WTC11 (cell line): ENCODE data around the gene PIGZ. TPM values are rescaled to one million over a fixed set of nuclear protein-coding genes. Genes with fewer than 3 reads are reported as not detected.

Experiments used
- ATF1 ChIP-seq: sonication (generic); formaldehyde crosslinking; IDR thresholded peaks from 2 replicates; pipeline ENCODE4 v1.8.1; 2023; ENCODE audit warnings: mild to moderate bottlenecking, moderate library complexity, missing genetic modification reagents
- CREB1 ChIP-seq: sonication (generic); formaldehyde crosslinking; IDR thresholded peaks from 2 replicates; pipeline ENCODE4 v1.8.0; 2023; ENCODE audit warnings: mild to moderate bottlenecking, missing genetic modification reagents
- ERG ChIP-seq: fragments of 250-450 bp; sonication (Bioruptor Pico); IDR thresholded peaks from 2 replicates; pipeline ENCODE4 v1.8.0; 2021; ENCODE audit warnings: mild to moderate bottlenecking
- FOXP1 ChIP-seq: sonication (generic); formaldehyde crosslinking; IDR thresholded peaks from 2 replicates; pipeline ENCODE4 v1.8.0; 2022; ENCODE audit warnings: missing genetic modification reagents, mild to moderate bottlenecking, moderate library complexity, borderline replicate concordance
- HMGXB4 ChIP-seq: sonication (generic); formaldehyde crosslinking; IDR thresholded peaks from 2 replicates; pipeline ENCODE4 v1.8.1; 2023; ENCODE audit warnings: mild to moderate bottlenecking, moderate library complexity, missing genetic modification reagents
- IRF2 ChIP-seq: sonication (generic); formaldehyde crosslinking; IDR thresholded peaks from 2 replicates; pipeline ENCODE4 v1.8.0; 2022; ENCODE audit warnings: low read depth, missing genetic modification reagents, borderline replicate concordance
- JAZF1 ChIP-seq: fragments of 250-450 bp; sonication (Bioruptor Pico); IDR thresholded peaks from 2 replicates; pipeline ENCODE4 v1.9.0; 2021; ENCODE audit warnings: moderate library complexity, mild to moderate bottlenecking, inconsistent platforms
- NFYB ChIP-seq: sonication (generic); formaldehyde crosslinking; conservative IDR thresholded peaks from 2 replicates; pipeline ENCODE4 v1.8.0; 2022; ENCODE audit warnings: low read depth, missing genetic modification reagents
- NR3C1 ChIP-seq: sonication (generic); formaldehyde crosslinking; conservative IDR thresholded peaks from 2 replicates; pipeline ENCODE4 v1.8.1; 2023; ENCODE audit warnings: low read depth, mild to moderate bottlenecking, missing genetic modification reagents
- OVOL2 ChIP-seq: fragments of 250-450 bp; sonication (Bioruptor Pico); IDR thresholded peaks from 2 replicates; pipeline ENCODE4 v1.9.0; 2021; ENCODE audit warnings: mild to moderate bottlenecking, borderline replicate concordance
- PRRX2 ChIP-seq: fragments of 250-450 bp; sonication (Bioruptor Pico); IDR thresholded peaks from 2 replicates; pipeline ENCODE4 v1.8.0; 2021; ENCODE audit warnings: mild to moderate bottlenecking
- RORB ChIP-seq: fragments of 250-450 bp; sonication (Bioruptor Pico); IDR thresholded peaks from 2 replicates; pipeline ENCODE4 v1.9.0; 2021; ENCODE audit warnings: mild to moderate bottlenecking
- SMAD3 ChIP-seq: sonication (generic); formaldehyde crosslinking; IDR thresholded peaks from 2 replicates; pipeline ENCODE4 v1.8.0; 2022; ENCODE audit warnings: missing genetic modification reagents, mild to moderate bottlenecking, borderline replicate concordance
- SMAD4 ChIP-seq: sonication (generic); formaldehyde crosslinking; IDR thresholded peaks from 2 replicates; pipeline ENCODE4 v1.8.0; 2022; ENCODE audit warnings: mild to moderate bottlenecking, missing genetic modification reagents
- SOX15 ChIP-seq: fragments of 250-450 bp; sonication (Bioruptor Pico); IDR thresholded peaks from 2 replicates; pipeline ENCODE4 v1.9.0; 2021; ENCODE audit warnings: mild to moderate bottlenecking
- SP1 ChIP-seq: sonication (generic); formaldehyde crosslinking; conservative IDR thresholded peaks from 2 replicates; pipeline ENCODE4 v1.8.1; 2022; ENCODE audit warnings: missing genetic modification reagents
- TEAD4 ChIP-seq: sonication (generic); formaldehyde crosslinking; IDR thresholded peaks from 2 replicates; pipeline ENCODE4 v1.8.0; 2022; ENCODE audit warnings: mild to moderate bottlenecking, missing genetic modification reagents
- ZBTB21 ChIP-seq: sonication (generic); formaldehyde crosslinking; IDR thresholded peaks from 2 replicates; pipeline ENCODE4 v1.8.1; 2023; ENCODE audit warnings: mild to moderate bottlenecking, missing genetic modification reagents, borderline replicate concordance
- ZNF138 ChIP-seq: sonication (generic); formaldehyde crosslinking; conservative IDR thresholded peaks from 2 replicates; pipeline ENCODE4 v1.8.1; 2022; ENCODE audit warnings: mild to moderate bottlenecking, moderate library complexity, missing genetic modification reagents
- ZNF232 ChIP-seq: sonication (generic); formaldehyde crosslinking; IDR thresholded peaks from 2 replicates; pipeline ENCODE4 v1.8.0; 2022; ENCODE audit warnings: mild to moderate bottlenecking, missing genetic modification reagents
- ZNF317 ChIP-seq: sonication (generic); formaldehyde crosslinking; IDR thresholded peaks from 2 replicates; pipeline ENCODE4 v1.8.1; 2023; ENCODE audit warnings: low read depth, mild to moderate bottlenecking, moderate library complexity, missing genetic modification reagents, borderline replicate concordance
- ZNF416 ChIP-seq: fragments of 250-450 bp; sonication (Bioruptor Pico); IDR thresholded peaks from 2 replicates; pipeline ENCODE4 v1.9.0; 2021; ENCODE audit warnings: mild to moderate bottlenecking, inconsistent platforms
- ZNF423 ChIP-seq: fragments of 250-450 bp; sonication (Bioruptor Pico); IDR thresholded peaks from 2 replicates; pipeline ENCODE4 v2.1.2; 2022; ENCODE audit warnings: mild to moderate bottlenecking, moderate library complexity
- total RNA-seq: library from RNA; stranded (reverse); gene quantifications from 3 replicates; pipeline ENCODE4 v1.2.3, GENCODE V29; 2021
- TF ChIP-seq, protein P1 (sequence below): fragments of 250-450 bp; sonication (Bioruptor Pico); IDR thresholded peaks from 2 replicates; pipeline ENCODE4 v1.9.0; 2021; ENCODE audit warnings: mild to moderate bottlenecking, borderline replicate concordance
- TF ChIP-seq, protein P2 (sequence below): sonication (generic); formaldehyde crosslinking; IDR thresholded peaks from 2 replicates; pipeline ENCODE4 v1.8.0; 2022; ENCODE audit warnings: mild to moderate bottlenecking, missing genetic modification reagents
- TF ChIP-seq, protein P3 (sequence below): sonication (generic); formaldehyde crosslinking; IDR thresholded peaks from 2 replicates; pipeline ENCODE4 v1.8.0; 2023; ENCODE audit warnings: missing genetic modification reagents
- TF ChIP-seq, protein P4 (sequence below): fragments of 250-450 bp; sonication (Bioruptor Pico); IDR thresholded peaks from 2 replicates; pipeline ENCODE4 v1.9.0; 2021; ENCODE audit warnings: mild to moderate bottlenecking

PIGZ gene
- total RNA-seq, 1 experiment from 2014 or later = 0.37 TPM

DNA sequence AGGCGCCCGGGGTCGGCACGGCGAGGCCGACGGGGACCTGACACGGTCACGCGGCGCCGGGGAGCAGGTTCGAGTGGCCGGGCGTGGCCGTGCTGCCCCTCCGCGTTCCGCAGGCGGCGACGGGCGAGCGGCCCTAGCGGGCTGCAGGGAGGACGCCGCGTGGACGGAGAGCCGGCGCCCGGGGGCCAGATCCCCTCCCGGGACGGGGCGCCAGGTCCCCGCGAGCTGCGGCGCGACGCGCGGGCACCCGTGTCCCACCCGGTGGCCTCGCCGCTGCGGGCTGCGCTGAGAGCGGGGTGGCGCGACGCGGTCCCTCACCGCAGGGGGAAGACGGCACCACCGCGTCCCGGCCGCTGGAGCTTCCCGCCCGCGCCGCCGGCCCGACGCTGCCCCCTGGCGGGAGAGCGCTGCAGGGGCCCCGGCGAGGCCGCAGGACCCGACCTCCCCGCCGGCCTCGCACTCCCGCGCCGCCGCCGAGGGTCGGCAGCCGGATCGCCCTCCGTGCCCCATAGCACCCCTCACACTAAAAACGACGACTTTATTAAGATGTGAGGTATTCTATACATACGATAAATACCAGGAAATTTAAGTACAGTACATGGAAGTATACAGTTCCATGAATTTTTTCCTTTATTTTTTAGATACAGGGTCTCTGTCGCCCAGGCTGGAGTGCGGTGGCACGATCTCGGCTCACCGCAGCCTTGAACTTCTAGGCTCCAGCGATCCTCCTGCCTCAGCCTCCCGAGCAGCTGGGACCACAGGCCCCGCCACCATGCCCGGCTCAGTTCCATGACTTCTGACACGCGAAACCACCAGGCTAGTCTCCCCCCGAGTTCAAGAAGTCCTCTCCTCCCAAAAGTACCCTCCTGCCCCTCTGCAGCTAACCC is 1.3 kb upstream of the PIGZ start (continued):
- TF ChIP-seq, protein P1, sequence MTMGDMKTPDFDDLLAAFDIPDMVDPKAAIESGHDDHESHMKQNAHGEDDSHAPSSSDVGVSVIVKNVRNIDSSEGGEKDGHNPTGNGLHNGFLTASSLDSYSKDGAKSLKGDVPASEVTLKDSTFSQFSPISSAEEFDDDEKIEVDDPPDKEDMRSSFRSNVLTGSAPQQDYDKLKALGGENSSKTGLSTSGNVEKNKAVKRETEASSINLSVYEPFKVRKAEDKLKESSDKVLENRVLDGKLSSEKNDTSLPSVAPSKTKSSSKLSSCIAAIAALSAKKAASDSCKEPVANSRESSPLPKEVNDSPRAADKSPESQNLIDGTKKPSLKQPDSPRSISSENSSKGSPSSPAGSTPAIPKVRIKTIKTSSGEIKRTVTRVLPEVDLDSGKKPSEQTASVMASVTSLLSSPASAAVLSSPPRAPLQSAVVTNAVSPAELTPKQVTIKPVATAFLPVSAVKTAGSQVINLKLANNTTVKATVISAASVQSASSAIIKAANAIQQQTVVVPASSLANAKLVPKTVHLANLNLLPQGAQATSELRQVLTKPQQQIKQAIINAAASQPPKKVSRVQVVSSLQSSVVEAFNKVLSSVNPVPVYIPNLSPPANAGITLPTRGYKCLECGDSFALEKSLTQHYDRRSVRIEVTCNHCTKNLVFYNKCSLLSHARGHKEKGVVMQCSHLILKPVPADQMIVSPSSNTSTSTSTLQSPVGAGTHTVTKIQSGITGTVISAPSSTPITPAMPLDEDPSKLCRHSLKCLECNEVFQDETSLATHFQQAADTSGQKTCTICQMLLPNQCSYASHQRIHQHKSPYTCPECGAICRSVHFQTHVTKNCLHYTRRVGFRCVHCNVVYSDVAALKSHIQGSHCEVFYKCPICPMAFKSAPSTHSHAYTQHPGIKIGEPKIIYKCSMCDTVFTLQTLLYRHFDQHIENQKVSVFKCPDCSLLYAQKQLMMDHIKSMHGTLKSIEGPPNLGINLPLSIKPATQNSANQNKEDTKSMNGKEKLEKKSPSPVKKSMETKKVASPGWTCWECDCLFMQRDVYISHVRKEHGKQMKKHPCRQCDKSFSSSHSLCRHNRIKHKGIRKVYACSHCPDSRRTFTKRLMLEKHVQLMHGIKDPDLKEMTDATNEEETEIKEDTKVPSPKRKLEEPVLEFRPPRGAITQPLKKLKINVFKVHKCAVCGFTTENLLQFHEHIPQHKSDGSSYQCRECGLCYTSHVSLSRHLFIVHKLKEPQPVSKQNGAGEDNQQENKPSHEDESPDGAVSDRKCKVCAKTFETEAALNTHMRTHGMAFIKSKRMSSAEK (CRISPR knock-in tag) = no peak
- TF ChIP-seq IRF2 (no peak), ZBTB21 (CRISPR knock-in tag) (no peak), RORB (no peak), JAZF1 (no peak), ZNF317 (CRISPR knock-in tag) (no peak), NR3C1 (CRISPR knock-in tag) (no peak), OVOL2 (CRISPR knock-in tag) (no peak), HMGXB4 (CRISPR knock-in tag) (no peak), PRRX2 (CRISPR knock-in tag) (no peak), SMAD4 (CRISPR knock-in tag) (no peak), ZNF416 (CRISPR knock-in tag) (0 out of 2 replicates have a peak, but pooled peaks have one; percentile 31), ZNF138 (CRISPR knock-in tag) (no peak), TEAD4 (no peak), ERG (CRISPR knock-in tag) (no peak), SOX15 (no peak), FOXP1 (peak; percentile 88), SMAD3 (CRISPR knock-in tag) (no peak), ZNF423 (CRISPR knock-in tag) (peak; percentile 42; the same call in 1 of the 2 replicates), CREB1 (CRISPR knock-in tag) (no peak), ATF1 (CRISPR knock-in tag) (no peak), SP1 (0 out of 2 replicates have a peak, but pooled peaks have one; percentile 50), ZNF232 (no peak), NFYB (CRISPR knock-in tag) (no peak; the same call in 1 of the 2 replicates)
- TF ChIP-seq, protein P2, sequence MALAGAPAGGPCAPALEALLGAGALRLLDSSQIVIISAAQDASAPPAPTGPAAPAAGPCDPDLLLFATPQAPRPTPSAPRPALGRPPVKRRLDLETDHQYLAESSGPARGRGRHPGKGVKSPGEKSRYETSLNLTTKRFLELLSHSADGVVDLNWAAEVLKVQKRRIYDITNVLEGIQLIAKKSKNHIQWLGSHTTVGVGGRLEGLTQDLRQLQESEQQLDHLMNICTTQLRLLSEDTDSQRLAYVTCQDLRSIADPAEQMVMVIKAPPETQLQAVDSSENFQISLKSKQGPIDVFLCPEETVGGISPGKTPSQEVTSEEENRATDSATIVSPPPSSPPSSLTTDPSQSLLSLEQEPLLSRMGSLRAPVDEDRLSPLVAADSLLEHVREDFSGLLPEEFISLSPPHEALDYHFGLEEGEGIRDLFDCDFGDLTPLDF = no peak
- TF ChIP-seq, protein P3, sequence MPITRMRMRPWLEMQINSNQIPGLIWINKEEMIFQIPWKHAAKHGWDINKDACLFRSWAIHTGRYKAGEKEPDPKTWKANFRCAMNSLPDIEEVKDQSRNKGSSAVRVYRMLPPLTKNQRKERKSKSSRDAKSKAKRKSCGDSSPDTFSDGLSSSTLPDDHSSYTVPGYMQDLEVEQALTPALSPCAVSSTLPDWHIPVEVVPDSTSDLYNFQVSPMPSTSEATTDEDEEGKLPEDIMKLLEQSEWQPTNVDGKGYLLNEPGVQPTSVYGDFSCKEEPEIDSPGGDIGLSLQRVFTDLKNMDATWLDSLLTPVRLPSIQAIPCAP = peak; percentile 6; the same call in 1 of the 2 replicates
- TF ChIP-seq, protein P4, sequence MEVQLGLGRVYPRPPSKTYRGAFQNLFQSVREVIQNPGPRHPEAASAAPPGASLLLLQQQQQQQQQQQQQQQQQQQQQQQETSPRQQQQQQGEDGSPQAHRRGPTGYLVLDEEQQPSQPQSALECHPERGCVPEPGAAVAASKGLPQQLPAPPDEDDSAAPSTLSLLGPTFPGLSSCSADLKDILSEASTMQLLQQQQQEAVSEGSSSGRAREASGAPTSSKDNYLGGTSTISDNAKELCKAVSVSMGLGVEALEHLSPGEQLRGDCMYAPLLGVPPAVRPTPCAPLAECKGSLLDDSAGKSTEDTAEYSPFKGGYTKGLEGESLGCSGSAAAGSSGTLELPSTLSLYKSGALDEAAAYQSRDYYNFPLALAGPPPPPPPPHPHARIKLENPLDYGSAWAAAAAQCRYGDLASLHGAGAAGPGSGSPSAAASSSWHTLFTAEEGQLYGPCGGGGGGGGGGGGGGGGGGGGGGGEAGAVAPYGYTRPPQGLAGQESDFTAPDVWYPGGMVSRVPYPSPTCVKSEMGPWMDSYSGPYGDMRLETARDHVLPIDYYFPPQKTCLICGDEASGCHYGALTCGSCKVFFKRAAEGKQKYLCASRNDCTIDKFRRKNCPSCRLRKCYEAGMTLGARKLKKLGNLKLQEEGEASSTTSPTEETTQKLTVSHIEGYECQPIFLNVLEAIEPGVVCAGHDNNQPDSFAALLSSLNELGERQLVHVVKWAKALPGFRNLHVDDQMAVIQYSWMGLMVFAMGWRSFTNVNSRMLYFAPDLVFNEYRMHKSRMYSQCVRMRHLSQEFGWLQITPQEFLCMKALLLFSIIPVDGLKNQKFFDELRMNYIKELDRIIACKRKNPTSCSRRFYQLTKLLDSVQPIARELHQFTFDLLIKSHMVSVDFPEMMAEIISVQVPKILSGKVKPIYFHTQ (CRISPR knock-in tag) = no peak
